Stimulated activated CD8-positive, alpha-beta memory T cell treated with anti-CD3 and anti-CD28 coated beads, Interleukin-12 subunit alpha, Interleukin-12 subunit beta, amount 100 ng/mL, for 24 hours (primary cell): ENCODE data around the gene FBXO40.

Experiments used
- DNase-seq: peaks from one replicate; pipeline ENCODE4 v3.0.0-alpha.2; 2020; ENCODE audit errors: extremely low read depth

FBXO40 gene

GRCh38 chr3:121662742-121663141 is 69.6 kb downstream of the FBXO40 start:
- DNase-seq = no peak

- no peak for DNase-seq
Observed at GRCh38 chr3:121663171-121663847, 70.1 kb downstream of the FBXO40 start.

DNA sequence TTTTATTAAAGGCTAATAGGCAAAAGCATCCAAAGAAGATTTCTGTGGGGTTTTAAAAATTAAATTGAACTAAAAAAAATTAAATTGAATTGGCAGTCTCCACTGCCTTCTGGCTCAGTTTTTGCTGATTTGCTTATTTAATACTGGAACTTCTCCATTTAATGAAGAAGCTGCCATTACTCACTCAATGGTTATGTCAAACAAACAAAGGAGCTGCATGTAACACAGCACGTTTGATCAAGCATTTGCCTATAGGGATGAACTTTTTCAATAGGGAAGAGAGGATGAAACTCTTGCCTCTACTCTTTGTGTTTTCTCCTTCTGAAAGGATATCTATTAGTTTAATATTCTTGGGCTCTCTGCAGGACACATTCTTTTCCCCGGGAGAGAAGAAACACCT is 72.3 kb downstream of the FBXO40 start:
- DNase-seq = no peak

- no peak for DNase-seq
Observed at GRCh38 chr3:121667333-121667732, 74.2 kb downstream of the FBXO40 start.

DNA sequence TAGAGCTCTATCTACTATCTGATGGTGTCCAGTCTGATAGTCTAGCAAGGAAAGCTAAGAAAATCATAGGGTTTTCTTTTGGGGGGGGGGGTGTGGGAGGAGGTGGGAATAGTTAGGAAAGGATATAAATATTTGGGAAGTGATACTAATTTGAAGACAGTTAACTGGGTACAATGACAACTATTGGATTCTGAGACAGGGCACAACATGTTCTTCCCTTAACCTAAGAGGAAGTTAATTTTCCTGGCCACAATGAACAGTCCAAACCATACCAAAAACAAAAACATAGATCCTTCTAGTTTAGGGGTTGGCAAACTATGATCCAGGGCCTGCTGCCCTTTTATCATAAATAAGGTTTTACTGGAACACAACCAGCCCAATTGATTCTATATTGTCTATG is 77.5 kb downstream of the FBXO40 start:
- no peak for DNase-seq

GRCh38 chr3:121677141-121677540 is 84.0 kb downstream of the FBXO40 start:
- no peak for DNase-seq
